ENCODE results near the gene LRPAP1. TPM values are rescaled to one million over a fixed set of nuclear protein-coding genes. Genes with fewer than 3 reads are reported as not detected.
A peak's percentile ranks its signal among the peaks of the same experiment; 100 is the strongest.
"Not testable (repeated sequence)": the region's sequence is repeated elsewhere in the genome, so short reads cannot be mapped to it uniquely, and the experiment has no call there.

Gene LRPAP1
- total RNA-seq, 1 donor from 2014 or later = 81.6 TPM

DNA sequence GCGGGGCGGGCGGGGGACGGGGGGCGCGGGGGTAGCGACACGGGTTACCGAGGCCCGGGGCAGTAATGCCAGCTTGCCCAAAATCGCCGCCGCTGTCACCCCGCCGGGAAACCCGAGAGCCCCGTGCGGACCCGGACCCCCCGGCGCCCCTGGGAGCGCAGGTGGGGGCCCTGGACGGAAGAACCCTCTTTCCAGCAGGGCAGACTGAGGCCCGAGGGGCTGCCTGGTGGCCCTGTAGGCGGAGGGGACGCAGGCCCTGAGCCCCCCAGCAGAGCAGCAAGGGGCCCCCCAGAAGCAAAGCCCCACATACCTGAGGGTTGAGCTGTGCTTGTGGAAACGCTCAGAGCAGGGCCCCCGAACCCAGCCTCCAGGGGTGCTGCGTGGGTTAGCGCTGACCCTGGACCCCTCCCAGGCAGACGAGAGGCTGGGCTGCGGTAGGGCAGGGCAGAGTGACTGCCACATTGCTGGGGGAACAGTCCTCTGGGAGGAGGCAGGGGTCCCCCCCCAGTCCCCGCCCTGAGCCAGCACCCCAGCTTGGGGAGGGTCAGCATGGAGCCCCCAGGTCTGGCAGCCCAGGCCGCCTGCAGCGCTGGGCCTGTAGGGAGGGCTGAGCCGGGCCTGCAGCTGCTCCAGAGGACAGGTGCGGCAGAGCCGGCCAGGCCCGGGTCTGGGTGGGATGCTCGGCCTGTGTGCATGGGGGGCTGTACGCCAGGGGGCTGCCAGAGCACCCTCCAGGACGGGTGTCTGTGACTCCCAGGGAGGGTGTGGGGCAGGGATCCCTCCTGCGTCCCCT lies 68.5 kb downstream of the LRPAP1 start:
- DNase-seq (ENCODE audit: low read depth) = no peak
- peak overlapping the region; percentile 23 for H3K4me3 ChIP-seq (ENCODE audit: low read depth, low read length)
- TF ChIP-seq, protein P1, sequence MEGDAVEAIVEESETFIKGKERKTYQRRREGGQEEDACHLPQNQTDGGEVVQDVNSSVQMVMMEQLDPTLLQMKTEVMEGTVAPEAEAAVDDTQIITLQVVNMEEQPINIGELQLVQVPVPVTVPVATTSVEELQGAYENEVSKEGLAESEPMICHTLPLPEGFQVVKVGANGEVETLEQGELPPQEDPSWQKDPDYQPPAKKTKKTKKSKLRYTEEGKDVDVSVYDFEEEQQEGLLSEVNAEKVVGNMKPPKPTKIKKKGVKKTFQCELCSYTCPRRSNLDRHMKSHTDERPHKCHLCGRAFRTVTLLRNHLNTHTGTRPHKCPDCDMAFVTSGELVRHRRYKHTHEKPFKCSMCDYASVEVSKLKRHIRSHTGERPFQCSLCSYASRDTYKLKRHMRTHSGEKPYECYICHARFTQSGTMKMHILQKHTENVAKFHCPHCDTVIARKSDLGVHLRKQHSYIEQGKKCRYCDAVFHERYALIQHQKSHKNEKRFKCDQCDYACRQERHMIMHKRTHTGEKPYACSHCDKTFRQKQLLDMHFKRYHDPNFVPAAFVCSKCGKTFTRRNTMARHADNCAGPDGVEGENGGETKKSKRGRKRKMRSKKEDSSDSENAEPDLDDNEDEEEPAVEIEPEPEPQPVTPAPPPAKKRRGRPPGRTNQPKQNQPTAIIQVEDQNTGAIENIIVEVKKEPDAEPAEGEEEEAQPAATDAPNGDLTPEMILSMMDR (conservative IDR thresholded peaks at IDR 0.05; ENCODE audit: low read depth, low read length) = no peak

DNA sequence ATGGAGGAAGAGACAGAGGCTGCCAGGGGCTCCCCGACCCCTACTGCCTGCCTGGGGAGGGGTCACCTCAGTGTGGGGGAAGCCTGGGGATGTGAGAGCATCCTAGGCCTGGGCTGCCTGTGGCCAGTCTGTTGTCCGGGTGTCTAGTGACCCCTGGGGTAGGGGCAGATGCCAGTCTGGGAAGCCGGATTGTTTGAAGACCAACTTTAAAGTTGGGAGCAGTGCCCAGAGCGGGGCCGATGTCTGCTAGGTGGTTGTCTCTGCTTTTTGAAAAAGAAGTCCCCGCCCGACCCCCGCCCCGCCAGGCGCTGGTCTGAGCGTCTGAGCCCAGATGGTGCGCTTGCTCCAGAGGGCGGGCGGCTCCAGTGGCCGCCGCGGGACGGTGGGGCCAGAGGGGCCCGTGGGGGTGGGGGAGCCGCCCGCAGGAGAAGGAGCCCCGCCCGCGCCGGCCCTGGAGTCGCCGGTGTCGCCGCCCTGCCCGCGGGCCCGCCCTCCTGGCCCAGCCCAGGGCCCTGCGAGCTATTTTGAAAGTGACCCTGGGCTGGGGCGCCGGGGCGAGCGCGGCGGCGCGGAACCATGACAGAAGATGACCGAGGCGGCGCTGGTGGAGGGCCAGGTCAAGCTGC lies 69.3 kb downstream of the LRPAP1 start, which contains the start of gene DOK7:
Gene DOK7, plus strand, starts transcription at position 517 of the 626 bp plus-strand sequence. Its CDS starts 70 bp downstream, at position 587.
- TF ChIP-seq, protein P1 (conservative IDR thresholded peaks at IDR 0.05; ENCODE audit: low read depth, low read length) = no peak
- peak within 1 kb of the TSS; percentile 24 for H3K4me3 ChIP-seq (ENCODE audit: low read depth, low read length)
- no peak for DNase-seq (ENCODE audit: low read depth)

DNA sequence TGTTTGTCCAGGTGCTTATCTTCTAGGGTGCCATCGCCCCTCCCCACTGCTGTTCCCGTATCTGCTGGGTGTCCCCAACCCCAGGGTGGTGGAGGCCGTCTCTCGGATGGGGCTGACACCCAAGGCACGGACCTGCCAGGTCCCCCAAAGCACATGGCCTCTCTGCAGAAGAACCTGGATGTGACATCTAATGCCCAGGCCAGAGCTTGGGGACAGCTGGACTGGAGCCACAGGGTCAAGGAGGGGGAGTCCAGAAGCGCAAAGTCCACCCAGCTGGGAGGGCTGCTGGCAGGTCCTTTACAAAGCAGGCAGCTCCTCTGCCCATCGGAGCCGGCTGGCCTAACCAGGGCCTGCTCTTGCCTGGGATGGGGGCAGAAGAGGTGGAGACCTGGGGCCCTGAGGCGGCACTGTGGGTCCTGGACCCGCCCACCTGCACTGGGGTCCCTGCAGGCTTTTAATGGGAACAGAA lies 69.9 kb downstream of the LRPAP1 start:
- DNase-seq (ENCODE audit: low read depth) = no peak
- no peak overlapping the region for H3K4me3 ChIP-seq (ENCODE audit: low read depth, low read length)
- TF ChIP-seq, protein P1 (conservative IDR thresholded peaks at IDR 0.05; ENCODE audit: low read depth, low read length) = no peak

DNA sequence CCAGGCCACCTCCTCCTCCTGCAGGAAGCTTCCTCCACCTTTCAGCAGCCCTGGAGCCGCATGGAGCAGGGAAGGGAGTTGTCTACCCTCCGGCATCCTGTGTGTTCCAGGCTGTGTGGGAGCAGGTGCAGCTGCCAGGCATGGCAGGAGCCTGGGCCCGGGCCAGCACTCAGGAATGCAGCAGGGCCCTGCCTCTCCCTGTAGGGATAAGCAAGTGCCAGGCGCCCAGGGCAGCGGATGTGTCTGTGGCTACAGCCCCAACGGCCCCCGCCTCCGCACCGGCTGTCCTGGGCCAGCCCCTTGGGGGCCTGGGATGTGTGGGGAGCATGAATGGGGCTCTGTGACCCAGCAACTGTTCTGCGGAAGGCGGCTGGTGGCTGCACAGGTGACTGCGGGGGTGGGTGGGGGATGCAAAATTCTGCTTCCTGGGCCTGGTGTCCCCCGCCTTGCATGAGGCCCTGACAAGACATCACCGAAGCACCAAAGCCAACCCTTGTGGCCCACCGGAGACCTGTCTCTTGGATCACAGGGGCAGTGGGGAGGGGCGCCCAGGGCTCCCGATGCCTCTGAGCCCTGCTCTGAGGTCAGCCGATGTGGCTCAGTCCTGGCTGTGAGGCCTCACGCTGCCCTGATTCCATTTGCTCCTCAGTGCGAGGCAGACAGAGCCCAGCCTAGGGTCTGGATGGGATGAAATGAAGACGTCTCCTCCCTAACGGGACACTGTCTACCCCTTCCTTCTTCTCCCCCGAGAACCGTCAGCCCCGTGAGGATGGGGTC lies 70.5 kb downstream of the LRPAP1 start:
- TF ChIP-seq, protein P1 (conservative IDR thresholded peaks at IDR 0.05; ENCODE audit: low read depth, low read length) = no peak
- DNase-seq (ENCODE audit: low read depth) = no peak
- no peak overlapping the region for H3K4me3 ChIP-seq (ENCODE audit: low read depth, low read length)

DNA sequence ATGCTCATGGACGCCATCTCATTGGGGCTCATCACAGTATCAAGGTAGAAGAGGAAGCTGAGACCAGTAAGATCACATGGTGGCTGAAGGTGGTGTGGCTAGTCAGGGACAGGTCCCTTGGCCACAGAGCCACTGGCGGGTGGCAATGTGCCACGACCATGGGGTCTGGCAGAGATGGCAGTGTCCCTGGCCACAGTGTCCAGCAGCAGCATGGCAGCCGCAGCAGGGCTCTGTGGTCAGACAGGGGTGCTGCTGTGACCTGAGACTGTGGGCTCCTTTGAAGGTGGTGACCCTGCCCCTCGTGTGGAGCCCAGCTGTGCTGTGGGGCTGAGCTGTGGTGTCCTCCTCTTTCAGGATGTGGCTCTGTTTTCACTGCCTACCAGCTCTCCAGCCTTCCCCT lies 71.3 kb downstream of the LRPAP1 start:
- TF ChIP-seq, protein P1 (conservative IDR thresholded peaks at IDR 0.05; ENCODE audit: low read depth, low read length) = no peak

DNA sequence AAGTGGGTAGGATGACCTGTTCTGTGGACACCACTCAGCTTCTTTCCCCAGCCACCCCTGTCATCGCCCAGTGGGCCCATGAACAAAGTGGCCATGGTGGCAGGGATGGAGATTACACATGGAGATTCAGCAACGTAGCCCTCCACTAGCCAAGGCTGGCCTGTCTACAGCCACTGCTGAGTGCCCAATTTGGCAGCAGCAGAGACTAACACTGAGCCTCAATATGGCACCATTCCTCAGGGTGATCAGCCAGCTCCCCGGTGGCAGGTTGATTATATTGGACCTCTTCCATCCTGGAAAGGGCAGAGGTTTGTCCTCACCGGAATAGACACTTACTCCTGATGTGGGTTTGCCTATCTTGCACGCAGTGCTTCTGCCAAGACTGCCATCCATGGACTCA lies 73.1 kb downstream of the LRPAP1 start:
- not testable (repeated sequence) for DNase-seq (ENCODE audit: low read depth); H3K4me3 ChIP-seq (ENCODE audit: low read depth, low read length)

More for the DNA sequence above, 71.3 kb downstream of the LRPAP1 start:
- no peak overlapping the region for H3K4me3 ChIP-seq (ENCODE audit: low read depth, low read length)
- DNase-seq (ENCODE audit: low read depth) = no peak

DNA sequence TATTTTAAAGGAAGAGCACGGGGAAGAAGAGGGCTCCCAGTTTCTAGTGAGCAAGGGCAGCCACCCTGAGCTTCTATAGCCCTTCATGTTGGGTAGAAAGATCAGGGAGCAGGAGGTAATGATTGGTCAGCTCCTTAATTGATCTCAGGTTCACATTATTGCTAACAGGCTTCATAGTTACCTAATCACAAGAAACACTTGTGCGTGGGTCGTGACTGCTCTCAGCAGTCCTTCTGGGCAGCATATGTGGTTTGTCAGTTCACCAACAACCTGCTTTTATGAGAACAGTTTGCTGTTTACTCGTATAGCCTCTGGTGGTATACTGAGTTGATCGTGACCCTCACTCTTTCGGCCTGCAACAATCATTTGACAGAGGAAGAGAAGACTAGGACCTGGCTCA lies 73.9 kb downstream of the LRPAP1 start:
- DNase-seq (ENCODE audit: low read depth) = no peak
- TF ChIP-seq, protein P1 (conservative IDR thresholded peaks at IDR 0.05; ENCODE audit: low read depth, low read length) = no peak
- no peak overlapping the region for H3K4me3 ChIP-seq (ENCODE audit: low read depth, low read length)

DNA sequence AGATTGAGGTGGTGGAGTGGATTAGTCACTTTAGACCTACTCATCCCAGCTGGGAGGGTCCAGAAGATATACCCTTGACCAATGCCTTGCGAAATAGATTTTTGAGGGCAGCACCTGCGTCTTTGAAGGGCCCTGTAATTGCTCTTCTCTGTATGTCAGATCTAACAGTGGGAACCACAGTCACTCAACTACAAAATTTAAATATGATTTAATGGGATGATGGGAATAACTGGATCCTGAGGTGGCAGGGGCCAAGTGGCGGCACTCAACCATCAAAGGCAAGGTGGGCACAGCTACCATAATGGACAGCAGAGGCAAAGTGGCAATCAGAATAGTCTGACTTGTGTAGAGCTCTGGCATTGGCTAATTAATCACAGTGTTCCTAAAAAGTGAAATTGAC lies 76.6 kb downstream of the LRPAP1 start:
- not testable (repeated sequence) for DNase-seq (ENCODE audit: low read depth)

More for the DNA sequence above, 76.6 kb downstream of the LRPAP1 start:
- H3K4me3 ChIP-seq (ENCODE audit: low read depth, low read length) = not testable (repeated sequence)
